ENCODE data around the gene WNT9A.

DNA sequence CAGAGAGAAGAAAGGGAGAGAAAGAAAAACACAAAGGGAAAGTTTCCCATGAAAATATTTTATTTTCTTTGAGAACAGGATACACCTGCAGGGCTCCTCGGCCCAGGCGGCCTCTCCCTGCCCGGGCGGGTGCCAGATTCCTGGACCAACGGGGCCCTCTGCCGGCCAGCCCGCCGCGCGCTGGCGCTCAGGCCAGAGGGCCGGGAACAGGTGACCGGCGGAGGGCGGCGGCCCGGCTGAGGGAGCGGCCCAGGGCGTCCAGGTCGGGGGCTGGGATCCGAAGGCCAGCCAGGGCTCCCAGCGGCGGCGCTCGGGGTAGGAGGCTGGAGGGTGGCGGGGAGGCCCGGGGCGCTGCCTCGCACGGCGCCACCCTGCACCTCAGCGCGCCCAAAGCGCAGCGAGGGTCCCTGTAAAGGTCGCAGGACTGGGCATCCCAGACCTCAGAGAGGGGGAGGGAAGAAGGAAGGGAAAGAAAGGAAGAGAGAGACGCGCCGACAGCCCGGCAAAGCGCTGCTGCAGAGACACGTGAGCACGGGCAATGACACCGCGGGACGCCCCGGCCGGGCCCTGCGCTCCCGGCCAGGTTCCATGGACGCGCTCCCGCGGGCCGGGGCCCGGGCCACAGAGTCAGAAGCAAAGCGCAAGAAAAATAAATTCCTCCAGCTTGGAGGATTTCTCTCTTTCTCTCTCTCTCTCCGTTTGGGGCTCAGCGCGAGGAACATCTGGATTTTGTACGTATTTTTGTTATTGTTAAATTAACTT lies 927 bp downstream of the WNT9A start:
- TF ChIP-seq POLR2AphosphoS5 (IDR thresholded peaks at IDR 0.05; ENCODE audit: low read depth, low read length) (no peak), SIN3A (IDR thresholded peaks at IDR 0.05; ENCODE audit: borderline replicate concordance, insufficient read depth, low read length) (no peak), TAF1 (IDR thresholded peaks at IDR 0.05; ENCODE audit: borderline replicate concordance, insufficient read depth, low read length) (no peak), FOXP2 (optimal IDR thresholded peaks at IDR 0.05; ENCODE audit: borderline replicate concordance, extremely low read depth, extremely low read length, insufficient read depth) (no peak)
- TF ChIP-seq, protein P1, sequence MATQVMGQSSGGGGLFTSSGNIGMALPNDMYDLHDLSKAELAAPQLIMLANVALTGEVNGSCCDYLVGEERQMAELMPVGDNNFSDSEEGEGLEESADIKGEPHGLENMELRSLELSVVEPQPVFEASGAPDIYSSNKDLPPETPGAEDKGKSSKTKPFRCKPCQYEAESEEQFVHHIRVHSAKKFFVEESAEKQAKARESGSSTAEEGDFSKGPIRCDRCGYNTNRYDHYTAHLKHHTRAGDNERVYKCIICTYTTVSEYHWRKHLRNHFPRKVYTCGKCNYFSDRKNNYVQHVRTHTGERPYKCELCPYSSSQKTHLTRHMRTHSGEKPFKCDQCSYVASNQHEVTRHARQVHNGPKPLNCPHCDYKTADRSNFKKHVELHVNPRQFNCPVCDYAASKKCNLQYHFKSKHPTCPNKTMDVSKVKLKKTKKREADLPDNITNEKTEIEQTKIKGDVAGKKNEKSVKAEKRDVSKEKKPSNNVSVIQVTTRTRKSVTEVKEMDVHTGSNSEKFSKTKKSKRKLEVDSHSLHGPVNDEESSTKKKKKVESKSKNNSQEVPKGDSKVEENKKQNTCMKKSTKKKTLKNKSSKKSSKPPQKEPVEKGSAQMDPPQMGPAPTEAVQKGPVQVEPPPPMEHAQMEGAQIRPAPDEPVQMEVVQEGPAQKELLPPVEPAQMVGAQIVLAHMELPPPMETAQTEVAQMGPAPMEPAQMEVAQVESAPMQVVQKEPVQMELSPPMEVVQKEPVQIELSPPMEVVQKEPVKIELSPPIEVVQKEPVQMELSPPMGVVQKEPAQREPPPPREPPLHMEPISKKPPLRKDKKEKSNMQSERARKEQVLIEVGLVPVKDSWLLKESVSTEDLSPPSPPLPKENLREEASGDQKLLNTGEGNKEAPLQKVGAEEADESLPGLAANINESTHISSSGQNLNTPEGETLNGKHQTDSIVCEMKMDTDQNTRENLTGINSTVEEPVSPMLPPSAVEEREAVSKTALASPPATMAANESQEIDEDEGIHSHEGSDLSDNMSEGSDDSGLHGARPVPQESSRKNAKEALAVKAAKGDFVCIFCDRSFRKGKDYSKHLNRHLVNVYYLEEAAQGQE (IDR thresholded peaks at IDR 0.05; ENCODE audit: insufficient read depth in 1 of 2, low read depth in 2 of 2, low read length in 2 of 2) = no peak

Data from PFSK-1 (cell line).